H1 (cell line): ENCODE results near the gene EFCAB10. TPM values are rescaled to one million over a fixed set of nuclear protein-coding genes. Genes with fewer than 3 reads are reported as not detected.

Experiments used
- CTCF ChIA-PET: fragments of 300-600 bp; sonication (Branson Sonifier 250); formaldehyde crosslinking; loops from one replicate; lab custom pipeline; 2021; ENCODE audit not compliant: partially characterized antibody; lab: Charles Lee
- POLR2A ChIA-PET: fragments of 300-600 bp; sonication (Branson Sonifier 250); formaldehyde crosslinking; loops from one replicate; lab custom pipeline; 2021; ENCODE audit warnings: inconsistent platforms; ENCODE audit not compliant: partially characterized antibody; lab: Charles Lee
- DNase-seq, 2 experiments: peaks; one replicate each; pipeline versions ENCODE4 v3.0.0 to v3.0.0-alpha.2; 2010 to 2022; ENCODE audit warnings: low spot score in 2 of 2, low read depth in 1 of 2, mixed read lengths in 1 of 2
- FAIRE-seq: peaks from 2 replicates; lab custom pipeline; 2011; peaks lifted over from hg19 to GRCh38; lab: Jason Lieb, UNC
- H2AFZ ChIP-seq: 2 replicates; pipeline ENCODE4 v1.8.1; 2012; ENCODE audit warnings: low read length, inconsistent platforms
- H2AK5ac ChIP-seq: 2 replicates; pipeline ENCODE4 v1.6.1; 2013; ENCODE audit warnings: low read depth, low read length
- H2BK120ac ChIP-seq: replicated peaks from 2 replicates; pipeline ENCODE3; 2013; ENCODE audit warnings: low read depth, low read length, inconsistent platforms
- H2BK12ac ChIP-seq: 2 replicates; pipeline ENCODE4 v1.6.1; 2013; ENCODE audit warnings: low read depth, low read length
- H2BK15ac ChIP-seq: 2 replicates; pipeline ENCODE4 v1.6.1; 2013; ENCODE audit warnings: low read length
- H2BK20ac ChIP-seq: 2 replicates; pipeline ENCODE4 v1.6.1; 2013; ENCODE audit warnings: low read length
- H2BK5ac ChIP-seq: 2 replicates; pipeline ENCODE4 v1.6.1; 2013; ENCODE audit warnings: low read depth, low read length
- H3K14ac ChIP-seq: 2 replicates; pipeline ENCODE4 v1.6.1; 2013; ENCODE audit warnings: inconsistent platforms; ENCODE audit not compliant: insufficient read length
- H3K18ac ChIP-seq: 2 replicates; pipeline ENCODE4 v1.6.1; 2013; ENCODE audit warnings: low read length; ENCODE audit errors: extremely low read depth
- H3K23ac ChIP-seq: 2 replicates; pipeline ENCODE4 v1.6.1; 2013; ENCODE audit warnings: inconsistent platforms; ENCODE audit not compliant: insufficient read length
- H3K23me2 ChIP-seq: 2 replicates; pipeline ENCODE4 v1.6.1; 2013; ENCODE audit warnings: low read depth, low read length
- H3K27ac ChIP-seq: 2 replicates; pipeline ENCODE4 v1.6.1; 2011; ENCODE audit warnings: low read depth, low read length, inconsistent platforms
- H3K27me3 ChIP-seq, 4 experiments: replicated peaks in 1 of 4; 1 replicate in 1 of 4; 2 replicates in 3 of 4; pipeline versions ENCODE4 v1.6.1 to v1.8.1; 2011 to 2013; ENCODE audit warnings: low read length in 3 of 4, mild to moderate bottlenecking in 3 of 4, inconsistent platforms in 2 of 4, mixed read lengths in 2 of 4, moderate library complexity in 1 of 4; ENCODE audit not compliant: control insufficient read depth in 3 of 4, insufficient read depth in 3 of 4; ENCODE audit errors: extremely low read depth in 1 of 4
- H3K36me3 ChIP-seq, 4 experiments: 2 replicates each; pipeline versions ENCODE4 v1.6.1 to v1.8.1; 2011 to 2013; ENCODE audit warnings: mild to moderate bottlenecking in 4 of 4, low read length in 3 of 4, moderate library complexity in 2 of 4, control low read depth in 1 of 4, inconsistent platforms in 1 of 4; ENCODE audit not compliant: insufficient read depth in 4 of 4, control insufficient read depth in 2 of 4
- H3K4ac ChIP-seq: replicated peaks from 2 replicates; pipeline ENCODE3; 2013; ENCODE audit warnings: low read length, low read depth, mixed read lengths, inconsistent platforms; ENCODE audit not compliant: insufficient read length
- H3K4me1 ChIP-seq, 4 experiments: replicated peaks in 1 of 4; 1 replicate in 1 of 4; 2 replicates in 3 of 4; pipeline versions ENCODE4 v1.6.1 to v1.8.1; 2011 to 2013; ENCODE audit warnings: low read length in 3 of 4, inconsistent platforms in 2 of 4, mixed read lengths in 1 of 4; ENCODE audit not compliant: insufficient read depth in 4 of 4, control insufficient read depth in 3 of 4
- H3K4me2 ChIP-seq, 2 experiments: 2 replicates each; pipeline versions ENCODE4 v1.6.1 to v1.8.1; 2011 to 2013; ENCODE audit warnings: low read depth in 2 of 2, low read length in 2 of 2, control low read depth in 1 of 2, inconsistent platforms in 1 of 2, mild to moderate bottlenecking in 1 of 2; ENCODE audit not compliant: insufficient read depth in 1 of 2
- H3K4me3 ChIP-seq, 4 experiments: fragments of 200-600, 300-600 bp in 1 of 4; sonication (generic), shearing (Covaris generic), sonication (Bioruptor Twin) in 1 of 4; 2 replicates each; pipeline versions ENCODE4 v1.5.1 to v1.8.1; 2011 to 2016; ENCODE audit warnings: low read length in 4 of 4, low read depth in 3 of 4, control low read depth in 2 of 4, inconsistent platforms in 2 of 4, mild to moderate bottlenecking in 2 of 4, mixed read lengths in 1 of 4, moderate library complexity in 1 of 4; ENCODE audit not compliant: insufficient read depth in 2 of 4; ENCODE audit errors: extremely low read depth in 1 of 4
- H3K56ac ChIP-seq: replicated peaks from 2 replicates; pipeline ENCODE3; 2013; ENCODE audit warnings: low read depth, mild to moderate bottlenecking, mixed read lengths, low read length, inconsistent platforms; ENCODE audit not compliant: insufficient read length
- H3K79me1 ChIP-seq: 2 replicates; pipeline ENCODE4 v1.6.1; 2013; ENCODE audit warnings: low read depth, low read length, control low read depth
- H3K79me2 ChIP-seq, 2 experiments: 2 replicates each; pipeline versions ENCODE4 v1.6.1 to v1.8.1; 2012 to 2013; ENCODE audit warnings: low read length in 2 of 2, mild to moderate bottlenecking in 2 of 2, inconsistent platforms in 1 of 2; ENCODE audit not compliant: insufficient read depth in 2 of 2, control insufficient read depth in 1 of 2
- H3K9ac ChIP-seq, 4 experiments: replicated peaks in 1 of 4; 1 replicate in 1 of 4; 2 replicates in 3 of 4; pipeline versions ENCODE4 v1.6.1 to v1.8.1; 2011 to 2013; ENCODE audit warnings: low read depth in 3 of 4, low read length in 3 of 4, control low read depth in 2 of 4, mild to moderate bottlenecking in 2 of 4, moderate library complexity in 2 of 4, inconsistent platforms in 1 of 4; ENCODE audit errors: extremely low read depth in 1 of 4
- H3K9me3 ChIP-seq, 2 experiments: 2 replicates each; pipeline versions ENCODE4 v1.6.1 to v1.8.1; 2012 to 2013; ENCODE audit warnings: mild to moderate bottlenecking in 2 of 2, moderate library complexity in 2 of 2, control low read depth in 1 of 2, inconsistent platforms in 1 of 2, low read depth in 1 of 2, low read length in 1 of 2, mixed read lengths in 1 of 2; ENCODE audit not compliant: insufficient read depth in 2 of 2
- H4K20me1 ChIP-seq, 2 experiments: replicated peaks in 1 of 2; 2 replicates each; pipeline versions ENCODE3 to v1.8.1; 2011 to 2013; ENCODE audit warnings: inconsistent platforms in 2 of 2, low read length in 2 of 2, mild to moderate bottlenecking in 1 of 2; ENCODE audit not compliant: insufficient read depth in 2 of 2, control insufficient read depth in 1 of 2
- H4K5ac ChIP-seq: 2 replicates; pipeline ENCODE4 v1.6.1; 2013; ENCODE audit warnings: low read length, low read depth, mixed read lengths, inconsistent platforms; ENCODE audit not compliant: insufficient read length
- H4K8ac ChIP-seq: 2 replicates; pipeline ENCODE4 v1.8.0; 2013; ENCODE audit warnings: mild to moderate bottlenecking, moderate library complexity, low read length, inconsistent platforms; ENCODE audit not compliant: insufficient read depth; ENCODE audit errors: extremely low read depth
- H4K91ac ChIP-seq: replicated peaks from 2 replicates; pipeline ENCODE3; 2013; ENCODE audit warnings: low read length, mixed read lengths, inconsistent platforms; ENCODE audit not compliant: insufficient read length
- CREB1 ChIP-seq: IDR thresholded peaks from 2 replicates; pipeline ENCODE4 v1.6.1; 2012; ENCODE audit warnings: inconsistent platforms
- GABPA ChIP-seq: IDR thresholded peaks from 2 replicates; pipeline ENCODE4 v1.6.1; 2011; ENCODE audit warnings: mild to moderate bottlenecking, low read length, moderate library complexity, borderline replicate concordance; ENCODE audit not compliant: insufficient read depth
- HDAC2 ChIP-seq, 2 experiments: fragments of 300-600 bp in 1 of 2; sonication (generic) in 1 of 2; IDR thresholded peaks; 2 replicates each; pipeline ENCODE4 v1.6.1; 2011 to 2012; ENCODE audit warnings: low read depth in 2 of 2, low read length in 2 of 2, mild to moderate bottlenecking in 2 of 2, moderate library complexity in 2 of 2, borderline replicate concordance in 1 of 2, inconsistent platforms in 1 of 2
- RBBP5 ChIP-seq: IDR thresholded peaks from 2 replicates; pipeline ENCODE4 v1.7.1; 2012; ENCODE audit warnings: low read depth, mild to moderate bottlenecking, inconsistent platforms, low read length, moderate library complexity, borderline replicate concordance
- RXRA ChIP-seq: IDR thresholded peaks from 2 replicates; pipeline ENCODE4 v1.6.1; 2011; ENCODE audit warnings: low read depth, mild to moderate bottlenecking, low read length, moderate library complexity; ENCODE audit not compliant: insufficient read depth
- SRF ChIP-seq: IDR thresholded peaks from 2 replicates; pipeline ENCODE4 v1.6.1; 2011; ENCODE audit warnings: mild to moderate bottlenecking, low read depth, low read length, moderate library complexity
- ZNF274 ChIP-seq: IDR thresholded peaks from 2 replicates; pipeline ENCODE4 v1.7.0; 2012; ENCODE audit warnings: low read length, borderline replicate concordance; ENCODE audit errors: extremely low read depth
- WGBS, 2 experiments: shearing (Covaris generic) in 1 of 2; methylation state at CpG; one replicate each; pipeline versions ENCODE4 v1.1.6 to v1.1.7; 2013 to 2015; ENCODE audit warnings: low lambda C conversion rate in 2 of 2, mixed read lengths in 2 of 2, inconsistent platforms in 1 of 2, low coverage in 1 of 2, missing lambda C conversion rate in 1 of 2; ENCODE audit not compliant: insufficient replicate concordance in 2 of 2, insufficient coverage in 1 of 2, insufficient read length in 1 of 2; ENCODE audit errors: extremely low coverage in 1 of 2, missing lambda C conversion rate in 1 of 2; 5-methylcytosine and 5-hydroxymethylcytosine counted together
- polyA plus RNA-seq, 7 experiments: library from polyadenylated mRNA; depleted of rRNA in 3 of 7; stranded (reverse) in 5 of 7; unstranded in 2 of 7; fragments of >200 nt in 5 of 7; fragments of 200-250 nt in 2 of 7; gene quantifications; 1 replicate in 5 of 7; 2 replicates in 1 of 7; 4 replicates in 1 of 7; pipeline versions ENCODE4 v1.2.1 to v1.2.3, GENCODE V29; 2011 to 2013; ENCODE audit warnings: missing spikeins in 2 of 7, mixed read lengths in 2 of 7
- total RNA-seq: library from RNA; stranded (reverse); fragmentation: NEBNext Ultra II Directional; extraction: Animal tissue kit (Norgen Biotek cat#: 25700); gene quantifications from 2 replicates; pipeline ENCODE4 v1.2.1, GENCODE V29; 2021
- TF ChIP-seq, protein P1 (sequence below): IDR thresholded peaks from 2 replicates; pipeline ENCODE4 v1.6.1; 2012; ENCODE audit warnings: low read length, inconsistent platforms
- TF ChIP-seq, protein P2 (sequence below): IDR thresholded peaks from 2 replicates; pipeline ENCODE4 v1.6.1; 2012; ENCODE audit warnings: inconsistent platforms

EFCAB10 gene
- total and polyA plus RNA-seq, 2 of the 8 experiments (the other 6 are each of a cell fraction or from before 2014, with no cell fraction given) = 0.80 to 3.1 TPM

DNA sequence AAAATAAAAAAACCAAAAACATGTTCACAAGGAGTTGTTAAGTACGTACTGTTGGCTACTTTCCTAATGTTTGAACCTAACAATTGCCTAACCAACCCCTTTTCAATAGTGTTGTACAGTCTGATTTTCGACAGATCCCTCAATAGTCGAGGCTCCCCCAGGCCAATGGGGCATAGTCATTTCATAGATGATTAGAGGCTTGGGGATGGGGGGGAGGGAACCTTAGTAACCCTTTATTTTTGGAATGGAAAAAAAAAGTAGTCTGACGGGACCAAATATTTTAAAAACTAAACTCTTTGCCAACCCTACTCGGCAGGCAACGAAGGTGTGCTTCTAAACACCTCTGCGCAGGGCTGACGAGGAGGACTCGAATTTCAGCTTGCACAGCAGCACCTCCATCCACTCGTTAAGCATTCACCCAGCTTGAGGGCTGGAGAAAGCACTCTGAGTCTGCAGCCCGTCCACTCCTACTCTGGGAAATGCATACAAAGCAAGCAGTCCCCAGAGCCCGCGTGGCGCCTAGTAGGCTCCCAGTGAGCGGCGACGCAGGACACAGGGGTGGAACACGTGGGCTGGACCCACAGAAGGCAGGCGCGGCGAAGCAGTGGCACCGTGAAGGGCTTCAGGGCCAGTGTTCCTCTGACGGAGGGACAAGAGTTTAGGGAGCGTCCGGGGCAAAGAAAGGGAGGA is 60.1 kb downstream of the EFCAB10 start:
- Histone ChIP-seq H3K56ac (no peak overlapping the region), H3K36me3 (peaks cover 0 to 18% (median 2%) of the 10 kb centered on the region in 4 experiments; a peak in 2 of 8 replicates), H4K91ac (peak overlapping the region; percentile 99), H3K79me2 (peaks cover 19 to 48% of the 10 kb centered on the region in 2 experiments), H4K20me1 (peaks cover 0 to 5% of the 10 kb centered on the region in 2 experiments), H3K18ac (peak overlapping the region; percentile 94), H3K4ac (peak overlapping the region; percentile 10), H2BK15ac (no peak overlapping the region), H3K4me3 (peak overlapping the region; percentile 70 to 94 (median 73)), H3K14ac (peak overlapping the region; percentile 9), H3K79me1 (peaks cover 6% of the 10 kb centered on the region), H2AK5ac (peak overlapping the region; percentile 70; the same call in 1 of the 2 replicates), H4K8ac (peak overlapping the region; percentile 98), H3K23me2 (peaks cover 6% of the 10 kb centered on the region), H2BK12ac (0 out of 2 replicates have a peak overlapping the region, but pooled peaks have one; percentile 19), H4K5ac (peak overlapping the region; percentile 93), H2BK5ac (peak overlapping the region; percentile 93), H3K4me1 (peaks cover 0 to 4% (median 2%) of the 10 kb centered on the region in 4 experiments; a peak in 2 of 7 replicates), H3K9me3 (no peaks in the 10 kb centered on the region), H3K23ac (no peak overlapping the region), H2BK120ac (peak overlapping the region; percentile 77), H3K9ac (peak overlapping the region; percentile 79 to 98 (median 94)), H2BK20ac (no peak overlapping the region), H3K27ac (peak overlapping the region; percentile 84), H3K4me2 (peak overlapping the region; percentile 77 to 79), H2AFZ (no peak overlapping the region; the same call in 1 of the 2 replicates), H3K27me3 (no peaks in the 10 kb centered on the region)
- WGBS, 2 experiments = 19% methylated on average over 25 of the region's 25 CpGs; no CpG with 5 or more reads in 1 of the 2 experiments
- ChIA-PET CTCF (interaction anchor here (0.7 to 3.8 kb wide), 4 partner anchors 10 to 397 kb away, joined by 3 to 35 read pairs (median 3); partner anchors contain the start of gene RINT1), POLR2A (interaction anchor here (0.7 to 7.9 kb wide), 11 partner anchors 8 to 555 kb away, joined by 3 to 77 read pairs (median 4); partner anchors contain the start of genes EFCAB10, RINT1 and SRPK2)
- FAIRE-seq (no peak), DNase-seq (peak in 1 of 2 experiments; percentile 63)
- TF ChIP-seq, protein P1, sequence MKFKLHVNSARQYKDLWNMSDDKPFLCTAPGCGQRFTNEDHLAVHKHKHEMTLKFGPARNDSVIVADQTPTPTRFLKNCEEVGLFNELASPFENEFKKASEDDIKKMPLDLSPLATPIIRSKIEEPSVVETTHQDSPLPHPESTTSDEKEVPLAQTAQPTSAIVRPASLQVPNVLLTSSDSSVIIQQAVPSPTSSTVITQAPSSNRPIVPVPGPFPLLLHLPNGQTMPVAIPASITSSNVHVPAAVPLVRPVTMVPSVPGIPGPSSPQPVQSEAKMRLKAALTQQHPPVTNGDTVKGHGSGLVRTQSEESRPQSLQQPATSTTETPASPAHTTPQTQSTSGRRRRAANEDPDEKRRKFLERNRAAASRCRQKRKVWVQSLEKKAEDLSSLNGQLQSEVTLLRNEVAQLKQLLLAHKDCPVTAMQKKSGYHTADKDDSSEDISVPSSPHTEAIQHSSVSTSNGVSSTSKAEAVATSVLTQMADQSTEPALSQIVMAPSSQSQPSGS = no peak
- TF ChIP-seq ZNF274 (no peak), RBBP5 (no peak), GABPA (no peak), RXRA (no peak), SRF (no peak), CREB1 (no peak), HDAC2 (IDR thresholded peaks at IDR 0.05; ENCODE audit: borderline replicate concordance in 1 of 2, low read depth in 2 of 2, low read length in 2 of 2) (0 out of 4 replicates have a peak, but pooled peaks of 1 of the 2 experiments have one; percentile 13)
- TF ChIP-seq, protein P2, sequence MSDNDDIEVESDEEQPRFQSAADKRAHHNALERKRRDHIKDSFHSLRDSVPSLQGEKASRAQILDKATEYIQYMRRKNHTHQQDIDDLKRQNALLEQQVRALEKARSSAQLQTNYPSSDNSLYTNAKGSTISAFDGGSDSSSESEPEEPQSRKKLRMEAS = peak; percentile 91
